Activated T-helper 1 cell treated with Interleukin-2 at 50 U/mL for 16 hours (primary cell): ENCODE results near the gene CCDC69.

ENCODE experiments used
- DNase-seq: peaks from one replicate; pipeline ENCODE4 v3.0.0-alpha.2; 2020; ENCODE audit warnings: low read depth

Gene CCDC69

DNA sequence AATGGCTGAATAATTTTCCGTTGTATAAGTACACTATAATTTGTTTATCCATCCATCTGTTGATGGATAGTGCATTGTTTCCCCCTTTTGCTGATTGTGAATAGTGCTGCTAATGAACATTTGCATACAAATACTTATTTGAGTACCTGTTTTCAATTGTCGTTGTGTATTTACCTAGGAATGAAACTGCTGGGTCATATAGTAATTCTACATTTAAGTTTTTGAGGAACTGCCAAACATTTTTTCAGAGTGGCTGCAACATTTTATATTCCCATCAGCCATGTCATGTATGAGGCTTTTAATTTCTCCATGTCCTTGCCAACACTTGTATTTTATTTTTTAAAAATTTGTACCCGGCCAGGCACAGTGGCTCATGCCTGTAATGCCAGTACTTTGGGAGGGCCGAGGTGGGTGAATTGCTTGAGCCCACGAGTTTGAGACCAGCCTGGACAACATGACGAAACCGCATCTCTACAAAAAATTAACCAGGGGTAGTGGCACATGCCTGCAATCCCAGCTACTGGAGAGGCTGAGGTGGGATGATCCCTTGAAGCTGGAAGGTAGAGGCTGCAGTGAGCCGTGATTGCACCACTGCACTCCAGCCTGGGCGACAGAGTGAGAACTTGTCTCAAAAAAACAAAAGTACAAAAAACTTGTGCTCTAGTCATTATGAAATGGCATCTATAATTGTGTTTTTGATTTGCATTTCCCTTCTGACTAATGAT, 64.1 kb downstream of the CCDC69 start:
- DNase-seq = no peak

DNA sequence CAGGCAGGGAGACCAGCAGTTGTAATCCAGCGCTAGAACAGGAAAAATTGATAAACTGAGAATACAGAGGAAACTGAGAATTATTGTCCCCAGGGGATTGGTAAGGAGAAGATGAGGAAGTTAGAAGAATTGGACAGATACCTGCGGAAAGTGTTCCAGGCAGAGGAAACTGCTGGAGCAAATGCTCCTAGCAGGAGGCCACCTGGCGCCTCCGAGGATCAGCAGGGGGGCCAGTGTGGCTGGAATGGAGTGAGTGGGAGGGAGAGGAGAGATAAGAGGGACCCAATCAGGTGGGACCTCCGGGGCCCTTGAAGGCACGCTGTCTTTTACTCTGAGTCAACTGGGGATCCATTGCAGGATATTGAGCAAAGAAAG, 65.6 kb downstream of the CCDC69 start:
- DNase-seq = no peak

DNA sequence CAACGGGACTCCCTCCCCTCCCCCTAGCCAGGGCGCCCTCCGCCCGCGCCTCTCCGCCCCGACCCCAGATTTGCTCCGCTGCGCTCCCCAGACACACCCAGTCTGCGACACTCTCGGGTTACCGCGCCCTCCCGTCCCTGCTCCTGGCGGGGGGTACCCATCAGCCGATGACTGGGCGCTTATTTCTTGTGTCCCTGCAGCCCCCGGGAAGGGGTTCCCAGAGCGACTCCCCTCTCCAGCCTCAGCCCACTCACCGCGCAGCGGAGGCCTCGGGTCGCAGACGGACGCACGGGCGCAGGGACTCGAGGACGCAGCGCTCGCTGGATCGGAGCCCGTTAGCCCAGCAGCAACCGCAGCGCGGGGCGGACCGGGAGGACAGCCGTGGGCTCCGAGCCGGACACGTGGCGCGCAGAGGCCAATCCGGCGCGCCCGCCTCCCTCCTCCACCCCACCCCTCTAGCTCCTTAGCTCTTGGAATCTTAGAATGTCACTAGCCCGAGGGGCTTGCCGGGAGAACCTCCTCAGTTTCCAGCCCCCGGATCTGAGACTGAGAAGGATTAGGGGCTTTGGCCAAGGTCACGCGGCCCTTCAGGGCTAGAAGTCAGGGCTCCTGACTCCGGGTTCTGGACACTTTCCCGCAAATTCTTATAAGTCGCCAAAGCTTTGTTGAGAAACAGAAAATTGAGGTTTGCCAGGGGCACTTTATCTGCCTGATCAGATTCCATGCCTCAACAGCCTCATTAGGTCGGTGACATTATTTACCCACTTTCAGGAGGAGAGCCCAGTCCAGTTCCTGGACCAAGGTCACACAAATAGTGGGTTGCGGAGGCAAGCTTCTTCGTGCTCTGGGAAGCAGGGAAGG, 66.2 kb downstream of the CCDC69 start, which contains the start of gene ANXA6:
TSS of gene ANXA6 (minus strand) at position 354 of the 861 bp plus-strand sequence. CDS start 9,878 bp downstream, outside the sequence.
- peak; percentile 54 for DNase-seq

DNA sequence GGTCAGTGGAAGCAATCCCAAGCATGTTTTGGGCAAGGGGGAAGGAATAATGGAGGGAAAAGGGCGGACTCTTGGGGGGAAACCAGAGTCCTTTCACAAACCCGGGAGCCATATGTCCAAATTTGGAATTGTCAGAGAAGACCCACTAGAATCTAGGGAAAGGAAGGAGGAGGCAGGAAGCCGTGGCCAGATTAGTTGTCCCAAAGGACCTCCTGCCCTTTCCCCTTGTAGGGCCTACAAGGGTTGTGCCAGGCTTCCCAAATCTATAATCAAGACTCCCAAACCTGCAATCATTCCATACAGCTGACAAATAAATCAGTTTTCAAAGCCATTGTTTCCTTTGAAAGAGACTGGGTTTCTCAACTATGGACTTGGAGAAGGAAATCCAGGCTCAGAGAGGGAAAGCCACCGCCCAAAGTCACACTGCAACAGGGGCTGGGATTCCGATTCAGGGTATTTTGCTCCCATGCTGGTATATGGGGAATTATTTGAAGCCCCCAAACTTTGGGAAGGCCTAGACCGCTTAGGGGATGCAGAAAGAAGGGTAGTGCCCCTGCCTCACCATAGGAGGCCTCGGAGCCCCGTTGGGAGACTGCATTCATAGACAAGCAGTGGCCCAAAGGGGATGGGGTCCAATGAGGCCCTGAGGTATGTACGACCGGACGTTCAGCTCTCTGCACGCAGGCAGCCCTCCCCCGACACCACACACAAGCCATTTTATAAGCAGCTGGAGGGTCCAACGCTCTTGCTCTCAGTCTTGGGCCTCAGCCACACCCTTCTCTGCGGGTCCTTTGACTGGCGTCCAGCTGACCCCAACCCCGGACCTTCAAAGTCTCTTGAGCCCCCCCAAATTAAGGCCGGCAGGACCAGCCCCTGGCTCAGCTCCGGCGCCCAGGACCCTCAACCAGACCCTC, 67.1 kb downstream of the CCDC69 start:
- no peak for DNase-seq

GRCh38 chr5:151155775-151156506, 68.0 kb downstream of the CCDC69 start:
- DNase-seq = no peak

DNA sequence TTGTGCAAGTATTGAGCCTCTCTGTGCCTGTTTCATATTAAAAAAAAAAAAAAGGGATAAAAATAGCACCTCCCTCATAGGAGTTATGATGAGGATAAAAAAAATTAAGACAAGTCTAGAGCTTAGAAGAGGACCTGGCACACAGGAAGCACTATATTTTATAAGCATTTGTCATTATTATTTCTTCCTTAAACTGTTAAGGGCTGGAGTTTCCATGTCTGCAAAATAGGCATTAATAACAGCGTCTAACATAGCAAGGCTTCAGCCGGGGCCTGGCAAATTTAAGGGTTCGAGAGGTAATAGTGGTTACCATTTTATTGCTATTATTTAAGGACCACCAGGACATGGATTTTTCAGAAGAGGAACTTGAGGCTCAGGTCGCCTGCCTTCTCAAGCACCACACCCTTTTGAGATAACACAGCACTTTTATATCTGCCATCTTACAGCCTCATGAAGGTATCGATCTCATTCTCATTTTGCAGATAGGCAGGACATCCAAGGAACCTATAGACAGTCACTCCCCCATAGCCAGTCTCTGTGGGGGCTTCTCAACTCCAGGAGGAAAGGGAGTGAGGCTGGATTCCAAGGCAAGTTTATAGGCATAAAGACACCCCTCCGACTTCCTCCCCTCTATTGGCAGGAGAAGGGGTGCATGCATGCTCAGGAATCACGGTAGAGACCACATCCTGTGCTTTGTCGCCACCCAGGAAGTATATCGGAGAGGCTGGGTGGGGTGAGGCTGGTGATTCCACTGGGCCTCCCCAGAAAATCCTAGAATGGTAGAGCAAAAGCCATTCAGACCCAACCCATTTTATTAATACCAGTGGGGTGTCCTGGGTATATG, 68.7 kb downstream of the CCDC69 start:
- DNase-seq = peak; percentile 43

GRCh38 chr5:151153766-151154272, 70.1 kb downstream of the CCDC69 start:
- no peak for DNase-seq

DNA sequence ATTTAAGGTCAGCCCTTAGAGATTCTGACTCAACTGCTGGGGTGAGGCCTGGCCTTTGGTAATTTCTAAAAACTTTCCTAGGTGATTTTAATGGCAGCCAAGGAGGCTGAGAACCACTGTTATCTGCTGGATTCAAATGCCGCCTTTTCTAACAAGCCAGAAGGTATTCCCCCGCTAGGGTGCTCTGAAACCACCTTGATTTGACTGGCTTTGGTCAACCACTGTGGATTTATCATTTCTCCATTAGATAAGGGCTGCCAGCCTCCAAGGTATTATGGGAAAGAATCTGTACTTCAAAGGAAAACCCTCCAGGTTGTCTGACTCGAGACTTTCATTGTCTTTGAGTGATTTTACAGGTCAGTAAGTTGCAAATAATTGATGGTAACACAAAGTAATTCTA, 70.6 kb downstream of the CCDC69 start:
- no peak for DNase-seq

DNA sequence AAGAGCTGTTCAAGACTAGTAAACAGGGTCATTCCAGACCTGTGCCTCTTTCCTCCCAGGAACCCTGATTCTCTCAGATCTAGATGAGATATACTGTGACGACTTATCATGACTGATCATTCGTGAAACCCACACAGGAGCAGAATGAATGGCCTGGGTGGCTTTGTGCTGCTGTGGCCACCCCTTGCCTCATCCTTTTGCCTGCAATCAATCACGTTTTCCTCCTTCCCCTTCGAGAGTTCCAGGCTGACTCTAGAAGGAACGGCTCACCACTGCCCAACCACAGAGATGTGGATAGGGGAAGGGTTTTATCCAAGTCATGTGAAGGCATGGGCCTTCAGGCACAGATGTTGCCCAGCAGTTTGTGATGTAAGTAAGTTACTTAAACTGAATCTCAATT, 72.1 kb downstream of the CCDC69 start:
- no peak for DNase-seq

GRCh38 chr5:151151263-151151660, 72.6 kb downstream of the CCDC69 start:
- DNase-seq = no peak

- peak; percentile 58 for DNase-seq
Measured at GRCh38 chr5:151150471-151151262, 73.2 kb downstream of the CCDC69 start.

- DNase-seq = no peak
Measured at GRCh38 chr5:151148583-151148982, 75.3 kb downstream of the CCDC69 start.

GRCh38 chr5:151147033-151147432, 76.9 kb downstream of the CCDC69 start:
- DNase-seq = no peak

DNA sequence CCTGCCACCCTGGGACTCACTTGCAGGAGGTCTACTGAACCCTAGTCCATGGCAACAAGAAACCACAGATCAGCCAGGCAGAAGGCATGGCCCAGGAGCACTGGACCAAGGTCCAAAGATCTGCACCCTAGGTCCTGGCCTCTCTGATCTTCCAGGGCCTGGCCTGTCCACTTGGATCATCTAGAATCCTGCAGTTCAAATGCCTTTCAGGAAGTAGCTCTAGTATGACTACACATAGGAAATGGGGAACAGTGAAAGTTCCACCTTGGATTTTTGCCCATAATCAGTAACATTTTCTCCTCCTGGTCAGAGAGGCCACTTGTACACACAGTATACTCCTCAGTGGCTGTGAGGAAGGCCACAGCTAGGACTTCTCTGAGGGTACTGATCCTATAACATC, 77.8 kb downstream of the CCDC69 start:
- no peak for DNase-seq

DNA sequence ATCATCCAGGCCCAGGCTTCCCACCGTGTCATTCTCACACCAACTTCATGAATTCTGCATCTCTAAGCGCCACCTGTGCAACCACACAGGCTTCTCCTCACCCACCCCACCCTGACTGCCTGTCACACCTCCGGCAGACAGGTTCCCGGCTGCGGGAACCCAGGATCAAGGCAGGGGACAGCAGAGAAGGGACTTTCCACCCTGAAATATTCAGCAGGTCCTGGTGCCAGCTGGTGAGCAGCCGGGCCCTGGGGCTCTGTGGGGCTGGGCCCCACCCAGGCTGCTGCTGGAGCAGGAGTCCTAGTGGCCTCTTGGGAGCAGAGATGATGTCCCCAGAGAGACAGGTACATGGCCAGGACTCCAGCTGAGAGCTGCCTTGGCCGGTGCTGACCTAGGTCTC, 79.0 kb downstream of the CCDC69 start:
- DNase-seq = no peak

DNA sequence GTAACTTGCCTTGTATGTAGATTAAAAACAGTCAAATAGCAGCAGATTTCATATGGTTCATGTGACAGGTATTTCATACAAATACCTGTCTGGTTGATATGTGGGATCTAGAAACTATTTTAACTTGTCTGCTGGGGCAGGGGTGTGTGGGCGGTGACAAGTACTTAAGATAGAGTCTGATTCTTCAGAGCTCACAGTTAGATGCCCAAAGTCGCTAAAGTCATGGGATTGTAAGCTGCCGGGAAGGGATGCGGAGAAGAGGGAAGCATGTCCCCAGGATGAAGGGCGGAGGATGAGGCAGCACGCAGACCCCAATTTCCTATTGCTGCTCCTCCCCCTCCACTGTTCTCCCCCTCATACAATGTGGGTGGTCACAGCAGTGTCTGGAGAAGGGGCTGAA, 79.6 kb downstream of the CCDC69 start:
- DNase-seq = no peak

DNA sequence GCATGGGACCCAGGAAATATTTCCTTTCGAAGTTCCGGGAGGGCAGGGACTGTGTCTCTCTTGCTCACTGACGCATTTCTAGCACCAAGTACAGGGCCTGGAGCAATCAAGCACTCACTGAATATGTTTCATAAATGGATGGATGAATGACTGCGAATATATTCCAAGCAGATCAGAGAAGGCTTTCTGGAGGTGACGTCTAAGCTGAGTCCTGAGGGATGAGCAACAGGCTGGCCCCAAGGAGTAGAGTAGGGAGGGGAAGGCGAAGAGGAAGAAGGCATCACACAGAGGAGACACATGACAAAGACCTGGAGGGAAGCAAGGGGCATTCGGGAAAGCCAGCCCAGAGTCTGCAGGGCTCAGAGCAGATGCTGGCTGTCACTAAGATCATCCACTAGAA, 80.2 kb downstream of the CCDC69 start:
- no peak for DNase-seq

GRCh38 chr5:151142933-151143332, 81.0 kb downstream of the CCDC69 start:
- DNase-seq = no peak

DNA sequence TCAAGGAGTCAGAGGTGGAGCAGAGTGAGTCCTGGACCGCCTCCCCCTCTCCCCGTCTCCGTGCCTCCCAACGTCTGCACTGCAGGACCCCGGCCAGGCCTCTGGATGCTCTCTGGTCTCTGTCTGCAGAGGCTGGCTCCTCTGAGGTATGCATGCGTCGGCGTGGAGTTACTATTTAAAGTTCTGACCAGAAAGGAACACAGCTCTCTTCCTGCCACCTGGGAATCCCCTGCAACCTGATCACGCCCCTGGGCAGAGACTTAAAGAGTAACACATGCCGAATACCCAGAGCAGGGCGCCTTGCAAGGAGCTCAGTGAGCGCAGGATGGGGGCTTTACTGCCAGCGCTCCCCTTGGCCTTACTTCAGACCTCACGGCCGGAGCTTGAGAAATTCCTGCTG, 82.4 kb downstream of the CCDC69 start:
- no peak for DNase-seq
